Spinal cord (tissue), 10 donors: ENCODE results near the gene RFT1. TPM values are rescaled to one million over a fixed set of nuclear protein-coding genes. Genes with fewer than 3 reads are reported as not detected.
"Not testable (repeated sequence)": the region's sequence is repeated elsewhere in the genome, so short reads cannot be mapped to it uniquely, and the experiment has no call there.

Experiments used
- DNase-seq, 6 donors: peaks; one replicate each; pipeline versions ENCODE4 v3.0.0 to v3.0.0-alpha.2; 2013 to 2015; ENCODE audit warnings: low spot score in 6 of 6, low read depth in 4 of 6
- H3K27ac ChIP-seq: one replicate; pipeline ENCODE4 v1.5.1; 2013; ENCODE audit warnings: low read depth, low read length, control low read depth
- H3K27me3 ChIP-seq: one replicate; pipeline ENCODE4 v1.6.1; 2013; ENCODE audit warnings: low read length; ENCODE audit not compliant: control insufficient read depth, insufficient read depth
- H3K36me3 ChIP-seq: one replicate; pipeline ENCODE4 v1.6.1; 2013; ENCODE audit warnings: low read length; ENCODE audit not compliant: control insufficient read depth, insufficient read depth
- H3K4me1 ChIP-seq: one replicate; pipeline ENCODE4 v1.6.1; 2013; ENCODE audit warnings: low read length; ENCODE audit not compliant: control insufficient read depth, insufficient read depth
- H3K4me3 ChIP-seq: one replicate; pipeline ENCODE4 v1.5.1; 2013; ENCODE audit warnings: low read depth, low read length, control low read depth
- H3K9me3 ChIP-seq: one replicate; pipeline ENCODE4 v1.6.1; 2013; ENCODE audit warnings: low read length; ENCODE audit not compliant: control insufficient read depth, insufficient read depth
- WGBS: methylation state at CpG from one replicate; pipeline ENCODE4 v1.1.5; 2013; ENCODE audit warnings: missing lambda C conversion rate; ENCODE audit not compliant: insufficient coverage; 5-methylcytosine and 5-hydroxymethylcytosine counted together
- polyA plus RNA-seq, 2 donors: library from polyadenylated mRNA; unstranded; fragments of 120-200 nt; gene quantifications; one replicate each; pipeline ENCODE4 v1.2.1, GENCODE V29; 2013; ENCODE audit not compliant: insufficient read length in 2 of 2
- total RNA-seq, 2 donors: library from RNA; depleted of rRNA in 1 of 2; stranded (reverse); fragments of 120-200 nt in 1 of 2; fragments of >200 nt in 1 of 2; gene quantifications; one replicate each; pipeline versions ENCODE4 v1.2.3 to v1.2.4, GENCODE V29; 2013 to 2014
- donor health status: healthy.

Gene RFT1
- total and polyA plus RNA-seq, 4 donors: 10.8 to 18.3 (median 14.7) TPM

DNA sequence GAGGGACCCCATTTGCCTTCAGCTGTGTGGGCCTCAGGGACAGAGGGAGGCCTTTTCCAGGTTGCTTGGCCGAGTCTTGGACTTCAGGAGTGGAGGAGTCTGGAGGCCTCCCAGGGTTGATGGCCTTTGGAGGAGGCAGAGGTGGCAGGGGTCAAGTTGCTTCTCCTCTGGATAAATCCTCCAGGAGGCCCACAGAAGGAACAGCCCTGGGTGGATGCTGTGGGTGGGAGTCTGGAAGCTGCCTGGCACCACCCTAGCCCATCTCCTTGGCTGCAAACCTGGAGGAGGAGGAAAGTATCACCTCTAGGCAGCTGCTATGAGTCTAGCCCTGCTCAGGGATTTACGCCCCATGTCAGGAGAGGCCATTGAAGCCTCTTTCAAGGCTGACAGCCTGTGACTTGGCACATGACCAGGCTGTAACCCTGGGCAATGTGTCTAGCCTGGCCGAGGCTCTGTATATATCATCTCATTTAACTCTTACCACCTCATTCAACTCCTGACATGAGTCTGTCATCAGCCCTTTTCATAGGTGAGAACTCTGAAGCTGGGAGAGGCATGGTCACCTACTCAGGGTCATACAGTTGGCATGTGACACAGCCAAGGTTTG, 27.8 kb upstream of the RFT1 start:
- no peak overlapping the region for H3K27ac ChIP-seq
- H3K4me3 ChIP-seq: no peak overlapping the region
- WGBS: 85% methylated on average over 2 of the region's 3 CpGs
- no peaks in the 10 kb centered on the region for H3K9me3 ChIP-seq
- no peak for DNase-seq
- no peaks in the 10 kb centered on the region for H3K36me3 ChIP-seq
- H3K27me3 ChIP-seq: peaks cover 24% of the 10 kb centered on the region
- H3K4me1 ChIP-seq: peaks cover 64% of the 10 kb centered on the region

- H3K27ac ChIP-seq: no peak overlapping the region
- H3K4me3 ChIP-seq: no peak overlapping the region
- no peak for DNase-seq
- peaks cover 55% of the 10 kb centered on the region for H3K4me1 ChIP-seq
- peaks cover 24% of the 10 kb centered on the region for H3K27me3 ChIP-seq
- no peaks in the 10 kb centered on the region for H3K9me3 ChIP-seq
- no peaks in the 10 kb centered on the region for H3K36me3 ChIP-seq
- 10% methylated on average over 2 of the region's 36 CpGs for WGBS
Measured at GRCh38 chr3:53156368-53156834, 26.2 kb upstream of the RFT1 start.

- H3K9me3 ChIP-seq: no peaks in the 10 kb centered on the region
- no peaks in the 10 kb centered on the region for H3K36me3 ChIP-seq
- no peak for DNase-seq
- no peak overlapping the region for H3K27ac ChIP-seq
- H3K4me1 ChIP-seq: peaks cover 51% of the 10 kb centered on the region
- peaks cover 24% of the 10 kb centered on the region for H3K27me3 ChIP-seq
- H3K4me3 ChIP-seq: no peak overlapping the region
- WGBS: 64% methylated on average over 4 of the region's 6 CpGs
Measured at GRCh38 chr3:53155760-53156159, 25.5 kb upstream of the RFT1 start.

GRCh38 chr3:53154881-53155285, 24.6 kb upstream of the RFT1 start:
- Histone ChIP-seq H3K4me3 (no peak overlapping the region), H3K9me3 (no peaks in the 10 kb centered on the region), H3K36me3 (no peaks in the 10 kb centered on the region), H3K4me1 (peaks cover 44% of the 10 kb centered on the region), H3K27ac (no peak overlapping the region), H3K27me3 (peaks cover 20% of the 10 kb centered on the region)
- DNase-seq: no peak
- 72% methylated on average over 4 of the region's 4 CpGs for WGBS

GRCh38 chr3:53153980-53154379, 23.7 kb upstream of the RFT1 start:
- Histone ChIP-seq H3K36me3 (no peaks in the 10 kb centered on the region), H3K9me3 (no peaks in the 10 kb centered on the region), H3K27ac (no peak overlapping the region), H3K4me1 (peaks cover 36% of the 10 kb centered on the region), H3K4me3 (no peak overlapping the region), H3K27me3 (peaks cover 19% of the 10 kb centered on the region)
- WGBS: no CpG with 5 or more reads among the region's 6 CpGs
- no peak for DNase-seq

DNA sequence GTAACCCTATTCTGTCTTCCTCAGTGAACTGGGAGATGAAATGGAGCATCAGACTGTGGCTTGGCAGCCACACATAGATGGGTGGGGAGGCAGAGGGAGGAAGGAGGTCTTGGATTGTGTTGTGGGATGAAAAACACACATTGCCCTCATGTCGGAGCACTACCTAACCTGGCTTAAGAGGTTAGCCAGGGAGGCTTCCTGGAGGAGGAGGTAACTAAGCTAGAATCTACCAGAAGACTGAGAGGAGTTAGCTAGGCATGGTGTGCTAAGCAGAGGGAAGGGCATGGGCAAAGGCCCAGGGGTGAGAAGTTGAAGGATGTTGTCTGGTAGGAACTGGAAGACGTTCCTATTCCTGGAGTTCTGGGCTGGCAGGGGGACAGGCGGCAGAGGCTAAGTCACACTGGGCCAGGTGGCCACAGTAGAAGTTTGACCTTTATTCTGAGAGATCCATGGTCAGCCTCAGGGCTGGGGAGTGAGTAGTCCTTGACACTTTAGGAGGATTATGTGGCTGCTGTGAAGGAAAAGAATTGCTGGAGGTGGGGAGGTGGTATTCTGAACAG, 23.1 kb upstream of the RFT1 start:
- 73% methylated on average over 3 of the region's 3 CpGs for WGBS
- H3K27me3 ChIP-seq: peaks cover 19% of the 10 kb centered on the region
- H3K27ac ChIP-seq: no peak overlapping the region
- H3K36me3 ChIP-seq: no peaks in the 10 kb centered on the region
- DNase-seq: no peak
- H3K4me1 ChIP-seq: peaks cover 36% of the 10 kb centered on the region
- H3K4me3 ChIP-seq: no peak overlapping the region
- H3K9me3 ChIP-seq: no peaks in the 10 kb centered on the region

- H3K9me3 ChIP-seq: no peaks in the 10 kb centered on the region
- DNase-seq: no peak
- H3K27ac ChIP-seq: no peak overlapping the region
- peaks cover 27% of the 10 kb centered on the region for H3K4me1 ChIP-seq
- peaks cover 14% of the 10 kb centered on the region for H3K27me3 ChIP-seq
- H3K36me3 ChIP-seq: no peaks in the 10 kb centered on the region
- WGBS: 86% methylated on average over 20 of the region's 20 CpGs
- no peak overlapping the region for H3K4me3 ChIP-seq
Measured at GRCh38 chr3:53151870-53152660, 21.8 kb upstream of the RFT1 start.

DNA sequence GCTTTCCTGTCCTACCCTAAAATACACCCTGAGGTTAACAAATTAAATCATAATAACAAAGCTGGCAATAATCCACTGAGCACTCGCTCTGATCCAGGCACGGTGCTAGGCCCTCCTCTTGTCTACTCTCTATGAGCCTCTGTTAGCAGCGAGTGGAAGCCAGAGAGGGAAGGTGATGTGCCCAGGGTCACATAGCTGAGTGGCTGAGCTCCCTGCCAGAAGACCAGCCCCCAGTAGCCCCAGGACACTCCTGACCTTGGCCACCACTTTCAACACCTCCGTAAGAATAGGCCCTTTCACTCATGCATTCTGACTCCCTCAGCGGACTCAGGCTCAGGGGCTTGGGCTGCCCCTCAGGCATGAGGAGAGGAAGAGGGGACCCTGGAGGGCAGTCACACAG, 21.2 kb upstream of the RFT1 start:
- WGBS: 76% methylated on average over 4 of the region's 5 CpGs
- Histone ChIP-seq H3K4me1 (peaks cover 24% of the 10 kb centered on the region), H3K27me3 (peaks cover 8% of the 10 kb centered on the region), H3K4me3 (no peak overlapping the region), H3K36me3 (no peaks in the 10 kb centered on the region), H3K27ac (no peak overlapping the region), H3K9me3 (no peaks in the 10 kb centered on the region)
- DNase-seq: no peak

DNA sequence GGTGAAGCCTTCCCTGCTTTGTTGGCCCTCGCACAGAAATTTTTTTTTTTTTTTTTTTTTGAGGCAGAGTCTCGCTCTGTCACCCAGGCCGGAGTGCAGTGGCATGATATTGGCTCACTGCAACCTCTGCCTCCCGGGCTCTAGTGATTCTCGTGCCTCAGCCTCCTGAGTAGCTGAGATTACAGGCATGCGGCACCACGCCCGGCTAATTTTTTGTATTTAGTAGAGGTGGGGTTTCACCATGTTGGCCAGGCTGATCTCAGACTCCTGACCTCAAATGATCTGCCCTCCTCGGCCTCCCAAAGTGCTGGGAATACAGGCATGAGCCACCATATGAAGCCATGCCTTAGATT, 20.8 kb upstream of the RFT1 start:
- not testable (repeated sequence) for H3K27ac ChIP-seq, H3K9me3 ChIP-seq, H3K36me3 ChIP-seq, H3K4me3 ChIP-seq, DNase-seq, H3K27me3 ChIP-seq
- H3K4me1 ChIP-seq: peaks cover 24% of the 10 kb centered on the region
- 98% methylated on average over 9 of the region's 9 CpGs for WGBS
